Measurements from ENCODE around the gene RGS13.

The RGS13 gene

DNA sequence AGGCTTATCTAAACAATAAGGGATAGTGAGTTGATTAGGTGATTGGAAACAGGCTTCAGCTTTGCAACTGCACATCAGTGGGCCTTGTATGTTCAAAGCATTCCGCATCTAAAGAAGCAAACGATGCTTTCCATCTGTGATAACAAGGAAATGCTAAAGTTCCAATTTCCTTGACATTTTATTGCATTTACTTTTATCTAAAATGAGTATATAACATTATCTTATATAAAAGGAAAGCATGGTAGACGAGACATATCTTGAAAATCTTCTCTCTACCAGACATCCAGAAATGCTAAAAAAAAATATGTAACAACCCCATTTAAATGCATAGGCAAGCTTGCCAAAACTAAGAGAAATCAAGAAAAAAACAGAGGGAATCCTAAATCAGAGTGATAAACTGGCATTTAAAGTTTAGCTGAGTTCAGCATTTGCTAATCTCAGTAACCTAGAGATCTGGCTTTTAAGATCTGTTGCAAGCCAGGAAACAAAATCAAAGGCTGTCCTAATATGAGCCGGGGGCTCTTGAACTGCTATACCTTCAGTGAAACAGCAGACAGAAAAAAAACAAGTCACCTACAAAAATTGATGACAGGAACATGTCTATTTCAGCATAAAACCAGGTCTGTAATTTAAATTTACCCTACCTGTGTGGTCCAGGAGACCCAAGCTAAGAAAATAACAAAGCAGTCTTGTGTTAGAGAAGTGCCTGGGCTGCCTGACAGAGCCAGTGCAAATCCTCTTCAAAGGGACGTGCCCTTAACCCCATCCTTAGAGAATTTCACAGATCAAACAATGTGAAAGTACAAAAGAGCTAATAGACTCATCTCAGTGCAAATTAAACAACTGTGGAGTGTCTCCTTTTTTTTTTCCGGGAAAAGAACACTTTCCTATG, 3.1 kb upstream of the RGS13 start:
- Mint-ChIP-seq H3K4me1 (peaks cover 42% of the 10 kb centered on the region), H3K9me3 (no peaks in the 10 kb centered on the region), H3K4me3 (peak overlapping the region; percentile 14), H3K27ac (peak overlapping the region; percentile 55), H3K27me3 (ENCODE audit: low read depth, poor library complexity) (no peaks in the 10 kb centered on the region), H3K36me3 (ENCODE audit: low read depth) (no peaks in the 10 kb centered on the region)
- DNase-seq: no peak
- TF ChIP-seq, protein P1, sequence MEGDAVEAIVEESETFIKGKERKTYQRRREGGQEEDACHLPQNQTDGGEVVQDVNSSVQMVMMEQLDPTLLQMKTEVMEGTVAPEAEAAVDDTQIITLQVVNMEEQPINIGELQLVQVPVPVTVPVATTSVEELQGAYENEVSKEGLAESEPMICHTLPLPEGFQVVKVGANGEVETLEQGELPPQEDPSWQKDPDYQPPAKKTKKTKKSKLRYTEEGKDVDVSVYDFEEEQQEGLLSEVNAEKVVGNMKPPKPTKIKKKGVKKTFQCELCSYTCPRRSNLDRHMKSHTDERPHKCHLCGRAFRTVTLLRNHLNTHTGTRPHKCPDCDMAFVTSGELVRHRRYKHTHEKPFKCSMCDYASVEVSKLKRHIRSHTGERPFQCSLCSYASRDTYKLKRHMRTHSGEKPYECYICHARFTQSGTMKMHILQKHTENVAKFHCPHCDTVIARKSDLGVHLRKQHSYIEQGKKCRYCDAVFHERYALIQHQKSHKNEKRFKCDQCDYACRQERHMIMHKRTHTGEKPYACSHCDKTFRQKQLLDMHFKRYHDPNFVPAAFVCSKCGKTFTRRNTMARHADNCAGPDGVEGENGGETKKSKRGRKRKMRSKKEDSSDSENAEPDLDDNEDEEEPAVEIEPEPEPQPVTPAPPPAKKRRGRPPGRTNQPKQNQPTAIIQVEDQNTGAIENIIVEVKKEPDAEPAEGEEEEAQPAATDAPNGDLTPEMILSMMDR (IDR thresholded peaks at IDR 0.05): no peak

DNA sequence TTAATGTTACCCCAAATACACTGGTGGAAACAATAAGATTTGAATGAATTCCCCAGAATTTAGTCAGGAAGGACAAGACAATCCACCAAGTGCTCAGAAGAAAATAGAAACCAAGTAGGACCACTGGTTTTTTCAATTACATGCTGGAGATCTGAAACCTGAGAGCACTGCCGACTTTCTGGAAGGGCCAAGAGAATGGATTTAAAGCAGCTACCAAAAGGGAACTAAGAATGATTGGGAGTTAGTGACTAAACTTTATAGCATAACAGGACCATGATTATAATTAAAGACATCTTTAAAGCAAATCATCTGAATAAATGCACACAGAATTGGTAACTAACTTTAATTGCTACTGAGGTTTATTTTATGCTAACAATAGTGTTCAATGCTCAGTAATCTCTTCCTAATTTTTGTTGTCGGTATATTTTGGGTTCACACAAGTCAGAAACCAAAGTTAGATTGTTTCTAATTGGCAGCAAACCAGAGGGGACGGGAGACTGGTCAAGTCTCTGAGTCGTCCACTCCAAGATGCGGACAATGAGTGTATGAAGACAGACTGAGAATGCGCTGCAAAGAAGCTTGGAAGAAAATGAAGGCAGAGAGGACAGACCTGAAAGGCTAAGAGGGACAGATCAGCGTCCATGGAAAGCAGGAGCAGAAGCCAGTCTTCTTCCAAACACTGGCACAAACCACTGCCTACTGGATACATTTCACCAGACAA, 2.3 kb upstream of the RGS13 start:
- H3K27me3 Mint-ChIP-seq (ENCODE audit: low read depth, poor library complexity): no peaks in the 10 kb centered on the region
- peaks cover 40% of the 10 kb centered on the region for H3K4me1 Mint-ChIP-seq
- no peak for DNase-seq
- peak overlapping the region; percentile 14 for H3K4me3 Mint-ChIP-seq
- H3K36me3 Mint-ChIP-seq (ENCODE audit: low read depth): no peaks in the 10 kb centered on the region
- H3K27ac Mint-ChIP-seq: peak overlapping the region; percentile 55
- TF ChIP-seq, protein P1 (IDR thresholded peaks at IDR 0.05): no peak
- H3K9me3 Mint-ChIP-seq: no peaks in the 10 kb centered on the region

DNA sequence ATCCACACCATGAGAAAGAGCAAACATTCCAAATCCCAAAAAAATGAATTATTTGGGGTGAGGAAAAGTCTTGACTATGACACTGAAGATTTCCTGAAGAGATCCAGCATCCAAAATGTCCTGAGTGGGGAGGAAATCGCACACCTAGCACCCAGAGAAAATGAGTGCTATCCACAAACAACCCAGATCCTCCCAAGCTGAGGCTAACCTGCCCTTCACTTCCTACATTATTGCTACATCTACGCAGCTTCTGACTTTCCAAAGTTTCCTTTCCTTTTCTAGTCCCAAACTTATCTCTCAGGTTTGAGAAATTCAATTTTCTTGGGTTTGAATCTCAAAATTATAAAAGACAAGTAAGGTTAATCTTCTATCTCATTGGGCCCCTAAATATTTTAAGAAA, 906 bp upstream of the RGS13 start:
- Mint-ChIP-seq H3K36me3 (ENCODE audit: low read depth) (no peaks in the 10 kb centered on the region), H3K27me3 (ENCODE audit: low read depth, poor library complexity) (no peaks in the 10 kb centered on the region), H3K27ac (no peak overlapping the region), H3K4me1 (peaks cover 35% of the 10 kb centered on the region), H3K9me3 (no peaks in the 10 kb centered on the region), H3K4me3 (no peak overlapping the region)
- no peak for DNase-seq
- TF ChIP-seq, protein P1 (IDR thresholded peaks at IDR 0.05): no peak

DNA sequence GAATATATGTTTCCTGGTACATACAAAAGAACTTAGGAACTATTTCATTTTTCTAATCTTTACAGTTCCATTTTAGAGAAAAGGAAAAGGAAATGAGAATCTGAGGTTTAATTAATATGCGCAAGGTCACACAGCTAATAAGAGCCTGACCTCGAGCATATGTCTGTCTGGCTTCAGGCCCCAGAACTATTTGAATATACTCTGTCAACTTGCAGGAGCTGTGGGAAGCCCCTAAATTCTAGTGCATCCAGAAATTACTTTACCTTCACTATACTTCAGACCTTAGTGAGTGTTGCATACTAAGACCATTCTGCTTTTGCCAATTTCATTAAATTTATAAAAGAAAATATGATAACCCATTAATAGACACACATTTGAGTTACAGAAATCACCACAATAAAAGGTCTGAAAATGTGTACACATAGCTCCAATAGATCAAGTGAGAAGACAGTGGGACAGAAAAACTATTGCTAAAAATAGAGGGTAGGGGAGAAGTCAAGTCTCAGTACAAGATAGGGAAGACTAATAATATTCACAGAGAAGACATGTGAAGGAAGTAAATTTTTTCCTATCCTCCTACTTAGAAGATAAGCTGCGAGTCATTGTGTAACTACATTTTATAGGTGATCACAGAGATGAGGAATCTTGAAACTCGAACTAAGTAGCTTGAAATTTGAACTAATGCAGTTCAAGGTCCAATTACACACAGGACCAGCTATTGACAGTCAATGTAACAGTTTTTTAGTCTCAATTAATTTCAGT, 3.8 kb downstream of the RGS13 start:
- TF ChIP-seq, protein P1 (IDR thresholded peaks at IDR 0.05): no peak
- no peak for DNase-seq
- H3K27me3 Mint-ChIP-seq (ENCODE audit: low read depth, poor library complexity): peaks cover 2% of the 10 kb centered on the region
- H3K4me1 Mint-ChIP-seq: peaks cover 7% of the 10 kb centered on the region
- no peaks in the 10 kb centered on the region for H3K36me3 Mint-ChIP-seq (ENCODE audit: low read depth)
- H3K4me3 Mint-ChIP-seq: no peak overlapping the region
- no peaks in the 10 kb centered on the region for H3K9me3 Mint-ChIP-seq
- no peak overlapping the region for H3K27ac Mint-ChIP-seq

DNA sequence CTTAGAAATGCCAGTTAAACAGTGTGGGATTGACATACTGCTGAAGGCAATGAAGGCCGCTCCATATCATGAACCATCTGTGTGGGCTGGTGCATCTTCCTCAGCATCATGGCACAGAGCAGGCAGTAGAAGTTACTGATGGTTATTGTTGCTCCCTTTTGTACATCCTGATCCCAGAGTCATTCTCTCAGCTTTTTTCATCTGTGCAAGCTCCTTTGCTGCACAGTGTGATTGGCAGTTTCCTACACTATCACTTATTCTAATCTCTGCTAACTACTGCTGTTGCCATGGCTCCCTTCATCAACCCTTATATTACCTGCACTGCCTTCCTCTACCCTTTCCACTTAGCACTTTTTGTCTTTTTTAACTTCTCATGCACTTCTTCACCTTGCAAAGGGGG, 16.2 kb downstream of the RGS13 start:
- H3K4me3 Mint-ChIP-seq: no peak overlapping the region
- H3K36me3 Mint-ChIP-seq (ENCODE audit: low read depth): no peaks in the 10 kb centered on the region
- no peaks in the 10 kb centered on the region for H3K4me1 Mint-ChIP-seq
- peaks cover 8% of the 10 kb centered on the region for H3K27me3 Mint-ChIP-seq (ENCODE audit: low read depth, poor library complexity)
- TF ChIP-seq, protein P1 (IDR thresholded peaks at IDR 0.05): no peak
- DNase-seq: no peak
- no peak overlapping the region for H3K27ac Mint-ChIP-seq
- H3K9me3 Mint-ChIP-seq: no peaks in the 10 kb centered on the region

Data from nephron progenitor cell (in vitro differentiated cells).